ENCODE data around the gene JAGN1. TPM values are rescaled to one million over a fixed set of nuclear protein-coding genes. Genes with fewer than 3 reads are reported as not detected.
"Not testable (repeated sequence)": the region's sequence is repeated elsewhere in the genome, so short reads cannot be mapped to it uniquely, and the experiment has no call there.

Gene JAGN1
- total RNA-seq, 1 donor from 2014 or later, result 35.0 TPM

DNA sequence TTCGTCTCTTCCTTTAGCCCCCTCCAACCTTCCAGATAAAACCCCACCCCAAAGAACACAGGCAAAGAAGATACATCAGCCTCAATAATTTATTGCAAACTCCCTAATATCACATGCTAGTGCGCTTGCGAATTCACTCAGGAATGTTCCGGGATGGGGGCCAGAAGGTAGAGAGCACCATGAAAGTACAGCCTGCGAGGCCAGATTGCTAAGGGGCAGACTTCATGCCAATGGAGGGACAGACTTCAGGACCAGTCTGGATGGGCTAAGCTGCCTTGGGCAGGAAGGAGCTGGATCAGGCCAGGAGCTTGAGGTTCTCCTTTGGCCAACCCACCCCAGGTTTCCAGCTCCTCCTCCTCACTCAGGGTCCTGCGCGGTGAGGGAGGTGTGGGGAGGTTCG is 23.8 kb upstream of the JAGN1 start:
- Histone ChIP-seq H3K9ac (ENCODE audit: low read depth in 1 of 3, low read length in 3 of 3) (no peak overlapping the region), H3K9me3 (ENCODE audit: control insufficient read depth in 3 of 3, low read length in 3 of 3) (no peaks in the 10 kb centered on the region), H3K36me3 (ENCODE audit: control insufficient read depth in 3 of 3, insufficient read depth in 3 of 3, low read length in 3 of 3) (no peaks in the 10 kb centered on the region), H3K4me3 (ENCODE audit: low read length in 3 of 3) (no peak overlapping the region), H3K4me1 (ENCODE audit: control insufficient read depth in 3 of 3, insufficient read depth in 3 of 3, low read length in 3 of 3) (peaks cover 3 to 6% (median 3%) of the 10 kb centered on the region in 3 donors), H3K27ac (ENCODE audit: low read depth, low read length) (no peak overlapping the region), H3K27me3 (ENCODE audit: control insufficient read depth in 3 of 3, insufficient read depth in 3 of 3, low read length in 3 of 3) (no peaks in the 10 kb centered on the region)

DNA sequence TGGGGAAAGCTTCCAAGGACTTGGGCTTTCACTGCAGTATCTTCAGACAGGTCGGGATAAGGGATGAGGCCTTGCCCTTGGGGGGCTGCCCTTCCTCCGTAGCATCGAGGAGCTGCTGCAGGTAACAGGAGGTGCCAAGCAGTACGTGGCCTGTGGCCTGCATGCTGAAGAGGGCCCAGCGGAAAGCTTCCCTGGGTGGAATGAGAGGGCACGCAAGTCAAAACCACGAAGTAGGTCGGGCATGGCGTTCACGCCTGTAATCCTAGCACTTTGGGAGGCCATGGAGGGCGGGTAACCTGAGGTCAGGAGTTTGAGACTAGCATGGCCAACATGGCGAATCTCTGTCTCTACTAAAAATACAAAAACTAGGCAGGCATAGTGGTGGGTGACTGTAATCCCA is 23.3 kb upstream of the JAGN1 start:
- no peak overlapping the region for H3K9ac ChIP-seq (ENCODE audit: low read depth in 1 of 3, low read length in 3 of 3)
- no peaks in the 10 kb centered on the region for H3K36me3 ChIP-seq (ENCODE audit: control insufficient read depth in 3 of 3, insufficient read depth in 3 of 3, low read length in 3 of 3)
- H3K27me3 ChIP-seq (ENCODE audit: control insufficient read depth in 3 of 3, insufficient read depth in 3 of 3, low read length in 3 of 3), result no peaks in the 10 kb centered on the region
- no peaks in the 10 kb centered on the region for H3K9me3 ChIP-seq (ENCODE audit: control insufficient read depth in 3 of 3, low read length in 3 of 3)
- no peak overlapping the region for H3K4me3 ChIP-seq (ENCODE audit: low read length in 3 of 3)
- no peak overlapping the region for H3K27ac ChIP-seq (ENCODE audit: low read depth, low read length)
- peaks cover 3 to 6% (median 3%) of the 10 kb centered on the region in 3 donors for H3K4me1 ChIP-seq (ENCODE audit: control insufficient read depth in 3 of 3, insufficient read depth in 3 of 3, low read length in 3 of 3)

DNA sequence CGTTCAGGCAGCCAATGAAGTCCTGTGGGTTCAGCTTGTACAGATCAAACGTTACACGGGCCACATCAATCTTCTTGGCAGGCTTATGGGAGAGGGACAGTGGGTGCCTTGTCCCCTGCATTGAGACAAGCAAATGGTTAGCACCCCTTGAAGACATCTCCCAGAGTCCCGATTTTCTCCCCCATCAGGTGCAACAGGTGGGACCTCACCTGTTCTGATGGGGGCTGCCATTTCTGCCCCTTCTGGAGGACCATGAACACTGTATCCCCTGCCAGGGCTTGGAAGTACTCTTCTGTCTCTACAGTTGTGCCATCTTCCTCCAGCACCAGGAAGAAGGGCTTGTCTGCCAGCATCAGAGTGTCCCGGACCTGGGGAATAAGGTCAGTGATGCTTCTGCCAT is 20.5 kb upstream of the JAGN1 start:
- Histone ChIP-seq H3K27me3 (ENCODE audit: control insufficient read depth in 3 of 3, insufficient read depth in 3 of 3, low read length in 3 of 3) (no peaks in the 10 kb centered on the region), H3K4me3 (ENCODE audit: low read length in 3 of 3) (no peak overlapping the region), H3K27ac (ENCODE audit: low read depth, low read length) (no peak overlapping the region), H3K9me3 (ENCODE audit: control insufficient read depth in 3 of 3, low read length in 3 of 3) (no peaks in the 10 kb centered on the region), H3K36me3 (ENCODE audit: control insufficient read depth in 3 of 3, insufficient read depth in 3 of 3, low read length in 3 of 3) (no peaks in the 10 kb centered on the region), H3K4me1 (ENCODE audit: control insufficient read depth in 3 of 3, insufficient read depth in 3 of 3, low read length in 3 of 3) (no peaks in the 10 kb centered on the region), H3K9ac (ENCODE audit: low read depth in 1 of 3, low read length in 3 of 3) (no peak overlapping the region)

- Histone ChIP-seq H3K4me1 (ENCODE audit: control insufficient read depth in 3 of 3, insufficient read depth in 3 of 3, low read length in 3 of 3) (no peaks in the 10 kb centered on the region), H3K9me3 (ENCODE audit: control insufficient read depth in 3 of 3, low read length in 3 of 3) (no peaks in the 10 kb centered on the region), H3K4me3 (ENCODE audit: low read length in 3 of 3) (no peak overlapping the region), H3K36me3 (ENCODE audit: control insufficient read depth in 3 of 3, insufficient read depth in 3 of 3, low read length in 3 of 3) (no peaks in the 10 kb centered on the region), H3K27ac (ENCODE audit: low read depth, low read length) (no peak overlapping the region), H3K27me3 (ENCODE audit: control insufficient read depth in 3 of 3, insufficient read depth in 3 of 3, low read length in 3 of 3) (no peaks in the 10 kb centered on the region), H3K9ac (ENCODE audit: low read depth in 1 of 3, low read length in 3 of 3) (no peak overlapping the region)
These were observed 19.4 kb upstream of the JAGN1 start for GRCh38 chr3:9870978-9871377.

- not testable (repeated sequence) for H3K9ac ChIP-seq (ENCODE audit: low read depth in 1 of 3, low read length in 3 of 3); H3K36me3 ChIP-seq (ENCODE audit: control insufficient read depth in 3 of 3, insufficient read depth in 3 of 3, low read length in 3 of 3); H3K9me3 ChIP-seq (ENCODE audit: control insufficient read depth in 3 of 3, low read length in 3 of 3); H3K27me3 ChIP-seq (ENCODE audit: control insufficient read depth in 3 of 3, insufficient read depth in 3 of 3, low read length in 3 of 3); H3K4me3 ChIP-seq (ENCODE audit: low read length in 3 of 3); H3K4me1 ChIP-seq (ENCODE audit: control insufficient read depth in 3 of 3, insufficient read depth in 3 of 3, low read length in 3 of 3); H3K27ac ChIP-seq (ENCODE audit: low read depth, low read length)
These were observed 18.3 kb upstream of the JAGN1 start for GRCh38 chr3:9872067-9872466.

GRCh38 chr3:9875448-9875847 is 15.0 kb upstream of the JAGN1 start:
- no peaks in the 10 kb centered on the region for H3K27me3 ChIP-seq (ENCODE audit: control insufficient read depth in 3 of 3, insufficient read depth in 3 of 3, low read length in 3 of 3)
- H3K9me3 ChIP-seq (ENCODE audit: control insufficient read depth in 3 of 3, low read length in 3 of 3), result no peaks in the 10 kb centered on the region
- H3K9ac ChIP-seq (ENCODE audit: low read depth in 1 of 3, low read length in 3 of 3), result no peak overlapping the region
- no peak overlapping the region for H3K27ac ChIP-seq (ENCODE audit: low read depth, low read length)
- no peaks in the 10 kb centered on the region for H3K36me3 ChIP-seq (ENCODE audit: control insufficient read depth in 3 of 3, insufficient read depth in 3 of 3, low read length in 3 of 3)
- H3K4me1 ChIP-seq (ENCODE audit: control insufficient read depth in 3 of 3, insufficient read depth in 3 of 3, low read length in 3 of 3), result no peaks in the 10 kb centered on the region
- no peak overlapping the region for H3K4me3 ChIP-seq (ENCODE audit: low read length in 3 of 3)

- H3K9me3 ChIP-seq (ENCODE audit: control insufficient read depth in 3 of 3, low read length in 3 of 3); H3K4me3 ChIP-seq (ENCODE audit: low read length in 3 of 3); H3K9ac ChIP-seq (ENCODE audit: low read depth in 1 of 3, low read length in 3 of 3); H3K27ac ChIP-seq (ENCODE audit: low read depth, low read length); H3K27me3 ChIP-seq (ENCODE audit: control insufficient read depth in 3 of 3, insufficient read depth in 3 of 3, low read length in 3 of 3); H3K36me3 ChIP-seq (ENCODE audit: control insufficient read depth in 3 of 3, insufficient read depth in 3 of 3, low read length in 3 of 3); H3K4me1 ChIP-seq (ENCODE audit: control insufficient read depth in 3 of 3, insufficient read depth in 3 of 3, low read length in 3 of 3): not testable (repeated sequence)
These were observed 14.2 kb upstream of the JAGN1 start for GRCh38 chr3:9876255-9876654.

- no peak overlapping the region for H3K9ac ChIP-seq (ENCODE audit: low read depth in 1 of 3, low read length in 3 of 3)
- H3K27me3 ChIP-seq (ENCODE audit: control insufficient read depth in 3 of 3, insufficient read depth in 3 of 3, low read length in 3 of 3), result no peaks in the 10 kb centered on the region
- no peak overlapping the region for H3K4me3 ChIP-seq (ENCODE audit: low read length in 3 of 3)
- no peaks in the 10 kb centered on the region for H3K36me3 ChIP-seq (ENCODE audit: control insufficient read depth in 3 of 3, insufficient read depth in 3 of 3, low read length in 3 of 3)
- H3K4me1 ChIP-seq (ENCODE audit: control insufficient read depth in 3 of 3, insufficient read depth in 3 of 3, low read length in 3 of 3), result no peaks in the 10 kb centered on the region
- H3K27ac ChIP-seq (ENCODE audit: low read depth, low read length), result no peak overlapping the region
- no peaks in the 10 kb centered on the region for H3K9me3 ChIP-seq (ENCODE audit: control insufficient read depth in 3 of 3, low read length in 3 of 3)
These were observed 13.4 kb upstream of the JAGN1 start for GRCh38 chr3:9876991-9877390.

DNA sequence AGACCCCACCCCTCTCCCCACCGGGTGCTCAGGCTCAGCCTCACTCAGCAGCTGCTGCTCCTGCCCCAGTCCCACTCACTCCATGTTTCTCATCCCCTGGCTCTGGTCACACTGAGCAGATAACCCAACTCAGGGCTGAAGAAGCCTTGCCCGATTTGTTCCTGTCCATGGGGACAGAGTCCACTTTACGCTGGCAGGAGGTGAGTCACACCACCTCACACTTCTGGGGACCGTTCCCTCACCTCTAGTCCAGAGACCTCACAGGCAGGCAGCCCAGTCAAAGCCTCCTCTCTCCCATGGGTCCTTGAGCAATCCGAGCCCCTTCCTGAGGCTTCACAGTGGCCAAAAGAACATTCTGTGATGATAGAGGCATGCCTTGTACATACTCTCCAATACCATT is 11.7 kb upstream of the JAGN1 start:
- Histone ChIP-seq H3K36me3 (ENCODE audit: control insufficient read depth in 3 of 3, insufficient read depth in 3 of 3, low read length in 3 of 3) (no peaks in the 10 kb centered on the region), H3K4me1 (ENCODE audit: control insufficient read depth in 3 of 3, insufficient read depth in 3 of 3, low read length in 3 of 3) (no peaks in the 10 kb centered on the region), H3K9ac (ENCODE audit: low read depth in 1 of 3, low read length in 3 of 3) (no peak overlapping the region), H3K4me3 (ENCODE audit: low read length in 3 of 3) (no peak overlapping the region), H3K27me3 (ENCODE audit: control insufficient read depth in 3 of 3, insufficient read depth in 3 of 3, low read length in 3 of 3) (no peaks in the 10 kb centered on the region), H3K9me3 (ENCODE audit: control insufficient read depth in 3 of 3, low read length in 3 of 3) (no peaks in the 10 kb centered on the region), H3K27ac (ENCODE audit: low read depth, low read length) (no peak overlapping the region)

DNA sequence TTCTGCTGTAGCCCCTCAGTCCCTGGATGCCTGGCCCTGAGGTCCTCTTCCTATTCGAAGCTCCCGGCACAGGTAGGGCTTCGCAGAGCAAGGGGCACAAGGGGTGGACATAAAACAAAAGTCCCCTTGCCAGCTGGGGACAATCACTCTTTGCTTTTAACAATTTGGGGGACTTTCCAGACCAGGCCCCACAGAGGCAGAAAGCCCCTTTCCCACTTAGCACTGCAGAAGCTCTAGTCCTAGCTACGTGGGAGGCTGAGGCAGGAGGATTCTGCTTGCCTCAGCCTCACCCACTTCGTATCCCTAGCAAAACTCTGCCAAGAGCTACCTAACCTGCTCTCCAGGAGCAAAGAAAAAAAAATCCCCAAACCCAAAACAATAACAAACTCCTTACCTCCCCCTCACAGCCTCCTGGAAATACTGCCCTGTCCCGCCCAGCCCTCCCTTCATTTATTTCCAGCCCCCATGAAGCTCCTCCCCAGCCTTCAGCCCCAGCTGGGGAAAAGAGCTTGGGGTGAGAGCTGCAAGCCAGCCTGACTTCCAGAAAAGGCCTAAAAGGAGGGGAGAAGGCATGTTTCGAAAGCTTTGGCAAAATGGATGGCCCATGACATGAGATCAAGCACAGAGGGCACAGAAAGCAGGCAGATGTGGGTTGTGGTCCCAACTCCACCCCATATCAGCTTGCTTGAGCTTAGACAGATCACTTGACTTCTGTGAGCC is 10.4 kb upstream of the JAGN1 start, which contains the start of gene CIDEC:
Gene CIDEC (minus strand): TSS at position 424 of the 720 bp plus-strand sequence. CDS start 1,767 bp downstream, outside the sequence.
- no peaks in the 10 kb centered on the region for H3K4me1 ChIP-seq (ENCODE audit: control insufficient read depth in 3 of 3, insufficient read depth in 3 of 3, low read length in 3 of 3)
- H3K27ac ChIP-seq (ENCODE audit: low read depth, low read length), result no peak within 1 kb of the TSS
- no peaks in the 10 kb centered on the region for H3K9me3 ChIP-seq (ENCODE audit: control insufficient read depth in 3 of 3, low read length in 3 of 3)
- no peaks in the 10 kb centered on the region for H3K36me3 ChIP-seq (ENCODE audit: control insufficient read depth in 3 of 3, insufficient read depth in 3 of 3, low read length in 3 of 3)
- H3K27me3 ChIP-seq (ENCODE audit: control insufficient read depth in 3 of 3, insufficient read depth in 3 of 3, low read length in 3 of 3), result no peaks in the 10 kb centered on the region
- no peak within 1 kb of the TSS for H3K9ac ChIP-seq (ENCODE audit: low read depth in 1 of 3, low read length in 3 of 3)
- no peak within 1 kb of the TSS for H3K4me3 ChIP-seq (ENCODE audit: low read length in 3 of 3)

Data from skeletal muscle tissue (tissue), 4 donors.